Aortic smooth muscle cell (primary cell): ENCODE results near the gene RNF224. TPM values are rescaled to one million over a fixed set of nuclear protein-coding genes. Genes with fewer than 3 reads are reported as not detected.

ENCODE experiments used
- total RNA-seq: library from RNA; depleted of rRNA; stranded (reverse); fragments of >200 nt; gene quantifications from 2 replicates; pipeline ENCODE4 v1.2.3, GENCODE V29; 2014

Gene RNF224
- 0.12 and 0.13 TPM in 2 replicates for total RNA-seq

GRCh38 chr9:137227054-137227852, at the start of gene RNF224:
Gene RNF224, plus strand, starts transcription at chr9:137227502. Its CDS starts 834 bp downstream, at chr9:137228336.

GRCh38 chr9:137188490-137189296, 38.6 kb upstream of the RNF224 start, which contains the start of the genes ANAPC2 and SSNA1:
Gene ANAPC2, minus strand, starts transcription at chr9:137188560. Its CDS starts 28 bp downstream, at chr9:137188532.
Gene SSNA1, plus strand, starts transcription at chr9:137188676. Its CDS starts 51 bp downstream, at chr9:137188727.

GRCh38 chr9:137200311-137201204, 26.7 kb upstream of the RNF224 start, which contains the start of gene TPRN:
Gene TPRN, minus strand, starts transcription at chr9:137200741. Its CDS starts 30 bp downstream, at chr9:137200711.

GRCh38 chr9:137205126-137206069, 21.9 kb upstream of the RNF224 start, which contains the start of the genes NDOR1 and TMEM203:
Gene NDOR1, plus strand, starts transcription at chr9:137205700. Its CDS starts 78 bp downstream, at chr9:137205778.
Gene TMEM203, minus strand, starts transcription at chr9:137205648. Its CDS starts 234 bp downstream, at chr9:137205414.

GRCh38 chr9:137222190-137223077, 4.9 kb upstream of the RNF224 start, which contains the start of gene RNF208:
Gene RNF208, minus strand, starts transcription at chr9:137222240. Its CDS starts 1,028 bp downstream, at chr9:137221212.

GRCh38 chr9:137224830-137225694, 2.2 kb upstream of the RNF224 start, which contains the start of gene CYSRT1:
Gene CYSRT1, plus strand, starts transcription at chr9:137225174. Its CDS starts 448 bp downstream, at chr9:137225622.

GRCh38 chr9:137230705-137231371, 3.5 kb downstream of the RNF224 start, which contains the start of gene SLC34A3:
Gene SLC34A3, plus strand, starts transcription at chr9:137230901. Its CDS starts 802 bp downstream, at chr9:137231703.

GRCh38 chr9:137240841-137241489, 13.7 kb downstream of the RNF224 start, which contains the start of gene TUBB4B:
Gene TUBB4B, plus strand, starts transcription at chr9:137241287. Its CDS starts 74 bp downstream, at chr9:137241361.

GRCh38 chr9:137251194-137251461, 23.8 kb downstream of the RNF224 start, which contains the start of gene STPG3:
Gene STPG3, plus strand, starts transcription at chr9:137251286. Its CDS starts 1 bp downstream, at chr9:137251287.

GRCh38 chr9:137254624-137255447, 27.5 kb downstream of the RNF224 start, which contains the start of gene NELFB:
Gene NELFB, plus strand, starts transcription at chr9:137255327.

GRCh38 chr9:137277329-137278041, 50.2 kb downstream of the RNF224 start, which contains the start of gene TOR4A:
Gene TOR4A, plus strand, starts transcription at chr9:137277726. Its CDS starts 964 bp downstream, at chr9:137278690.

